Stimulated activated CD8-positive, alpha-beta memory T cell treated with anti-CD3 and anti-CD28 coated beads, Interleukin-12 subunit alpha, Interleukin-12 subunit beta, amount 100 ng/mL, for 24 hours (primary cell): Measurements from ENCODE around the gene IQSEC3.
A peak's percentile ranks its signal among the peaks of the same experiment; 100 is the strongest.
"Not testable (repeated sequence)": the region's sequence is repeated elsewhere in the genome, so short reads cannot be mapped to it uniquely, and the experiment has no call there.

Experiments used
- DNase-seq: peaks from one replicate; pipeline ENCODE4 v3.0.0-alpha.2; 2020; ENCODE audit errors: extremely low read depth

The IQSEC3 gene

DNA sequence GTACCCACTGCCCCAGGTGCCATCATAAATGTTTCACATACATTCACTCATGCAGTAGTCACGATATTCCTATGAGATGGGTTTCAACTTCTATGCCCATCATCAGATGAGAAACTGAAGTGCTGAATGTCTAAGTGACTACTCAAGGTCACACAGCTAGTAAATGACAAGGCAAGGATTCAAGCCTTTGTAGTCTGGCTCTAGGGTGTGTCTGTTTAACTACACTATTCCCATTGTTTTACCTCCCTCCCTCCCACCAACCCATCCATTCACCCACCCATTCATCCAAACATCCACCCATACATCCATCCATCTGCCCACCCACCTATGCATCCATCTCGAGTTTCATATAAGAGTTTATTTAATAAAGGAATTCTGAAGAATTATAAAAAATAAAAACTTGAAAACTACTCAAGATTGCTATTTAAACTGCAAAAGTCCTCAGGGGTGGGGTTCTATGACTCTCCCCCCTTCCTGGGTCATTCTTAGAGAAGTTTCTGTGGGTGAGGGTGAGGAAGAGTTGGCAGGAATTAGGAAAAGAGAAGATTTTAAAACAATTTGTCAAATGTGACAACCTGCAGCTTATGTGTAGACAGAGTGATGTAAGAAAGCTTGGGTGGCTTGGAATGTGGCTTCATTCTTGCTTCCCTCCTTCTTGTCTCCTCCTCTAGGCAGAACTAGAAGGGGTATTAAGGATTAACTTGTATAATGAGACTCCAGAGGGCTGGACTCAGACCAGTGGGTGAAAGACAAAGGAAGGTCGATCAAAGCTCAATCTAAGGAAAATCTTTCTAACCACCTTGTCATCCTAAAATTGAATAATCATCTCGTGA is 13.4 kb upstream of the IQSEC3 start:
- DNase-seq: not testable (repeated sequence)

- DNase-seq: no peak
Observed at GRCh38 chr12:53735-54730, 12.5 kb upstream of the IQSEC3 start.

DNA sequence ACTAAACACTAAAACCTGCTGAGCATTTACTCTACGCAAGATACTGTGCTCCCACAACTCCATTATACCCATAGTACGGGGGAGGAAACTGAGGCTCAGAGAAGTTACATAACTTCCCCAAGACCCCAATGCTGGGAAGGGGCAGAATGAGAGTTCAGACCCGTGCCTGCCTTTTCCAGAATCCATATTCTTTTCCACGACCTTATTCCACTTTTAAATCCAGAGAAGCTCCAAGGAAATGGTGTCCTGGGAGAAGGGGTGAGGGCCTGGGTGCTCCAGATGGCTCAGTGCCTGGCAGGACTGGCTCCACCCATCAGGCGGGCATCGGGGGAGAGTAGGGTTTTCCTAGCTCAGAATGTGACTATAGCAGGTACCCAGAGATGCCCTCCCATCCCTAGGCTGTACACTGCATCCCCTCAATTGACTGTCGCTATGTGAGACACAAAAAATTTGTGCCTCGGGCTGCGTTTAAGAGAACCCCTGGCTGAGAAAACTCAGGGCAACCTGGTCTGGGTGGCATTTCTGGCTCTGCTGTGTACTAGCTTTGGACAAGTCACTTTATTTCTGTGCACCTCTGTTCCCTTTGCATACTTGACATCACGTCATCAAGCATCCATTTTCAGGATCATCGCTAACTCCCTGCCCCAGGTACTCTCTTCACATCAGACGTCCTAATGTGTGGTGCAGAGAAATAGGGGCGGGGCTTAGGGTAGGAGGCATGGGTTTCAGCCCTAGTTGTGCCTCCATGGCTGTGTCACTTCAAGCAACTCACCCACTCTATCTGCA is 11.6 kb upstream of the IQSEC3 start:
- no peak for DNase-seq

DNA sequence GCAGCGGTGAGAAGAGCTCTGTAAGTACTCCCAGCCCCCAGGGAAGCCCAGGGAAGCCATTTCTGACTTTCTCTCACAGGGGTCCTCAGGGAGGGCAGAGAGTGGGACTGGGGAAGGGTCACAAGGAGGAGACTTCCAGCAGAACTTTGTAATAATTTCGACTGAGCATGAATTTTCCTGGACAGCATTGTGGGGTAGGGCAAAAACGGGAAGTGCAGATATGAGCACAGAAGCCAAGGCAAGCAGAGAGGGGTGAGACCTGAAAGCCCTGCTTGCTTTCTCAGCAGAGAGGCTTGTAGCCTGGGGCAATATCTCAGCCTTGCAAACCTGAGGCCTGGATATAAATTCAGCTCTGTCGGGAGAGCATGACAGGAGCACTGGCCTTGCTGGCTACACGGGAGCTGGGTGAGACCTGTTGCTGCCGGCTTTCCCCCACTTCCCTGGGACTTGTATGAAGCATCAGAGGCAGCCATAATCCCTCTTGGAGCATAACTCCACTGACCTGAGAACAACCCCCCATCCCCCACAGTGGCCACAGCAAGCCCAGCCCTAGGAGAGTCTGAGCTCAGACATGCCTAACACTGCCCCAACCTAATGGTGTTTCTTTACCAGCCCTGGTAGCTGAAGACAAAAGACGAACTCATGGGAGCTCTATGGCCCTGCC is 9.8 kb upstream of the IQSEC3 start:
- no peak for DNase-seq

GRCh38 chr12:57539-57938 is 9.0 kb upstream of the IQSEC3 start:
- no peak for DNase-seq

GRCh38 chr12:58832-59231 is 7.7 kb upstream of the IQSEC3 start:
- DNase-seq: no peak

GRCh38 chr12:61845-62244 is 4.7 kb upstream of the IQSEC3 start:
- DNase-seq: not testable (repeated sequence)

DNA sequence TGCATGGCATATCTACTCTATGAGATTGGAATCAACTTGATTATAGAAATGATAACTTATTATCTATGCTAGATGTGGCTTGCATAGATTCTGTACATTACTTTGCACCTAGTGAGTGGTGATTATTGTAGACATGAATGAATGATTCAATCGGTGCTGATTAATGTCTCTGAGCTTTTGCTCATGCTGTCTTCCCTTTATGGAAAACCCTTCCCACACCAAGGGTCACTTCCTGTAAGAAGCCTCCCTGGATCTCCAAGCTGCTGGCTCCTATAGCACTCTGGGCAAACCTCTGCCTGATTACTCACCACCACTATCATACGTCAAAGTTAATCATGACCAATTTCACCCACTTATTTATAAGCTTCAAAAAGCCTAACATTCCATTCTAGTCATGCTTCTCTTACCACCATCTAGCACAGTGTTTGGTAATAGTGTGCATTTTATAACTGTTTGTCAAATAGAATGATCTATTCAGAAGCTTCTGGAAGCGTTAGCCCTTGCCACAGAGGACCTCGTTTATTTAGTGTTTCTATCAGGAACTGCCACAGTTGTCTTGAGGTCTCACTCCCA is 990 bp upstream of the IQSEC3 start:
- not testable (repeated sequence) for DNase-seq

GRCh38 chr12:66782-67504 is 376 bp downstream of the IQSEC3 start:
- DNase-seq: peak; percentile 7

DNA sequence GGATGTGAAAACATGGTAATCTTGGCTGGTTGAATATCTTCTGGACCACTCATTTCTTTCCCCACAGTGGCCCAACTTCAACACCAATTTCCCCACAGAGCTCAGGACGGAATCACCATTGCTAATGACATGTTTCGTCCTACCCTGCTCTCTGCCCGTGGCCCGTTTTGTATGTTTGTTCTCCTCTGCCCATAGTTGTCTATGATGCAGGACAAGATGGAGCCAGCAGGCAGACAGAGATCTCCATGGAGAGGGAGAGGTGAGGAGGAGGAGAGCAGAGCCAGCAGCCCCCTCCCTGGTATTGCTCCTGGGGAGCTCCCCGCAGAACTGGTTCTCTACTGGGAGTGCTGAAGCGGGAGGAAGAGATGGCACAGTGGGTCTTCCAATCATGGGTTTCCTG is 3.1 kb downstream of the IQSEC3 start:
- not testable (repeated sequence) for DNase-seq

DNA sequence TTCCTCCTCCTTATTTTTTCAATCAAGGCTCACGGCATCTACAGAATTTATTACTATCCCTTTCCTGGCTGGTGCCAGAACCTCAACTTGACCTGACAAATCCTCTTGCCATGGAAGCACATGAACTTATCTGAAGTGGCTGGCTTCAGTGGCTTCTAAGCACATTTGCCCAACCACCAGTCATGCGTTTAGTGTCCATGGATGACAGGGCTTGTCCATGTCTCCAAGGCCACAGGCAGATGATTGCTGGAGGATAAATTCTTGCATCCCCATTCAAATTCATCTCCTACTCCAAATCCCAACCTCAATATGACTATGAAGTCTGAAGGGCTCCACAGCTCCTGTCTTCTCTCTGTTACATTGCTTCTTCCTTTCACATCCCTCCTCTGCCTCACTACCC is 4.0 kb downstream of the IQSEC3 start:
- DNase-seq: not testable (repeated sequence)

DNA sequence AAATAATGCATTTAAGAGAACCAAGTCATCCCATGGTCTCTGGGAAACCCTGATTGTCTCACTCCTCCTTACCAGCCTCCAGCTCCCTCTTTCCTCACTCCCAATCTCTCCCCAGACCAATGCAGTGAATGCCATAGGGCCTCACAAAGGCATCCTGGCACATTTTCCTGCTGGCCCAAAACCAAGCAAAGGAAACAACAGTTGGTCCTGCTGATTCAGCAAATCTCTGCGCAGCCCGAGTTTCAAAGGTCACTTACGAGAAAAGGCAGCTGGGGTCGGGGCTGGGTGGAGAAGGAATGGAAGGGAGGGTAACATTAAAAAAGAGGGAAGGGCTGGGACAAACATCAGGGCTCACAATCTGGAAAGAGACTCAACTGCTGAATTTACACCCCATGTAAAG is 5.5 kb downstream of the IQSEC3 start:
- DNase-seq: not testable (repeated sequence)

GRCh38 chr12:74420-75190 is 8.0 kb downstream of the IQSEC3 start:
- not testable (repeated sequence) for DNase-seq

GRCh38 chr12:75541-75940 is 9.0 kb downstream of the IQSEC3 start:
- not testable (repeated sequence) for DNase-seq

DNA sequence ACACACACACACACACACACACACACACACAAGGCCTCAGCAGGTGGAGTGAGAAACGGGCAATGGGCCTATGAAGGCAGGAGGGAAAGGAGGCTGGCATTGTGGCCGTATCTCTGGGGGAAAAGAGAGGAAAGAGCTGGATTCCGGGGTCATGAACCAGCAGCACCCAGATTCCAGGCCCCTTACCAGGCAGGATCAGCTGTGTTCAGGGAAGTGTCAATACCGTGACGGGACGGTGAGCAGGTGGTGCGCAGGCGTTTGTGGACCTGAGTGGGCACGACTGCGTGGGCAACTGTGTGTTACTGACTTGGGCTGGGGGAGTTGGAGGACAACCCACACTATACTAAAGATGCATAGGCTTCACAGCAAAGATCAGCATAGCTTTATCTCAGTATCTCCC is 9.5 kb downstream of the IQSEC3 start:
- not testable (repeated sequence) for DNase-seq

DNA sequence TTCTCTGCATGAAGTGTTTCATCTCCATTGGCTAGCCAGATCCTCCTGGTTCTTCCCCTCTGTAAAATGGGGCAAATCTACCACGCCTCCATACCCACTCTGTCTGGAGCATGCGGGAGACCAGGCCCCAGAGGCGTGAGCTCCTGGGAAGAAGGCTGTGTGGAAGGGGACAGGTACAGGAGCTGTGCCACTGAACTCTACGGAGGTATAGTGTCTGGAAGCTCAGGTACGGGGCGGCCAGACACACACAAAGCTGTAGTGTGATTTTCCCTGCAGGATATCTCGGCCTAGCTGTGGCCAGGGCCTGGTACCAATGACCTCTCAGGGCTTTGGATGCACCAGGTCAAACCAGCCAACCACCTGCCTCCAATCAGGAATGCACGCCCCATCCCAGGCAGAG is 10.0 kb downstream of the IQSEC3 start:
- not testable (repeated sequence) for DNase-seq

- DNase-seq: not testable (repeated sequence)
Observed at GRCh38 chr12:77101-77719, 10.6 kb downstream of the IQSEC3 start.

DNA sequence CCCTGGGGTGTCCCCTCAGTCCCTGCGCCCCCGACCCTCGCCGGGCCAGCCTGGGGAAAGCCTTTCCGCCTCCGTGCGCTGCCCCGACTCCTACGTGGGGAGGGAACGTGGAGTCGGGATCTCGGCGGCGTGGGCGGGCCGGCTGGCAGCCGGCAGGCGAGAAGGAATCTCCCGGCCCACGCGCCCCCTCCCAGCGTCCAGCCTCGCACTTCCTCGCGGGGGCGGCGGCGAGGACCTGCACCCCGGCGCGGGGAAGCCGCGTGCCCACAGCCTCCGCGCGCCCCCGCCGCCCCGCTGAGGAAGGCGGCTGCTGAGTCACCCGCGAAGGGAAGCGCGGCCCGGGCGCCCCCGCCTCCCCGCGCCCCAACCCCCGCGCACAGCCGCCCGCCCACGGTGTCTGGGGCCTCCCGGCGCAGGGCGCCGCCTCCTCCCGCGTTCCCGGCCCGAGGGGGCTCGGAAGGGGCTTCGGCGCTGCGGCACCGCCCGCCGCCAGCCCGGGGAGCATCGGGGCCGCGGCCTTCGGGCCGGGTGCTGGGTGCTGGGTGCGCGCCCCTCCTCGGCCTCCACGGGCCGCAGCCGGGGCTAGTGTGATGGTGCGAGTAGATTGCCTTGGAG is 11.3 kb downstream of the IQSEC3 start:
- not testable (repeated sequence) for DNase-seq
